BJ (cell line): ENCODE data around the gene CCDC192. TPM values are rescaled to one million over a fixed set of nuclear protein-coding genes. Genes with fewer than 3 reads are reported as not detected.

ENCODE experiments used
- CTCF ChIA-PET: fragments of 350-600 bp; formaldehyde crosslinking; extraction: SDS; loops from one replicate; lab custom pipeline; 2021; ENCODE audit warnings: antibody characterized with exemption, inconsistent platforms; lab: Yijun Ruan, JAX
- POLR2A ChIA-PET: fragments of 300-600 bp; sonication (Branson Sonifier 250); formaldehyde crosslinking; extraction: SDS; loops from one replicate; lab custom pipeline; 2021; ENCODE audit warnings: antibody characterized with exemption; lab: Charles Lee
- DNase-seq: peaks from one replicate; pipeline ENCODE4 v3.0.0-alpha.2; 2011; ENCODE audit warnings: low read depth
- H3K27me3 ChIP-seq: 2 replicates; pipeline ENCODE4 v1.6.0; 2011; ENCODE audit warnings: low read length; ENCODE audit not compliant: control insufficient read depth, insufficient read depth
- H3K36me3 ChIP-seq: 2 replicates; pipeline ENCODE4 v1.5.1; 2011; ENCODE audit warnings: low read length; ENCODE audit not compliant: control insufficient read depth, insufficient read depth
- H3K4me3 ChIP-seq: 2 replicates; pipeline ENCODE4 v1.5.1; 2011; ENCODE audit warnings: low read depth, mild to moderate bottlenecking, control low read depth, low read length
- polyA plus RNA-seq: library from polyadenylated mRNA; depleted of rRNA; stranded (reverse); fragments of >200 nt; gene quantifications from 2 replicates; pipeline ENCODE4 v1.2.3, GENCODE V29; 2011
- TF ChIP-seq, protein P1 (sequence below): IDR thresholded peaks from 2 replicates; pipeline ENCODE4 v1.5.1; 2011; ENCODE audit warnings: low read depth, mild to moderate bottlenecking, control low read depth, inconsistent platforms, low read length, moderate library complexity; ENCODE audit not compliant: insufficient read depth

CCDC192 gene
- polyA plus RNA-seq, 1 experiment: not detected

DNA sequence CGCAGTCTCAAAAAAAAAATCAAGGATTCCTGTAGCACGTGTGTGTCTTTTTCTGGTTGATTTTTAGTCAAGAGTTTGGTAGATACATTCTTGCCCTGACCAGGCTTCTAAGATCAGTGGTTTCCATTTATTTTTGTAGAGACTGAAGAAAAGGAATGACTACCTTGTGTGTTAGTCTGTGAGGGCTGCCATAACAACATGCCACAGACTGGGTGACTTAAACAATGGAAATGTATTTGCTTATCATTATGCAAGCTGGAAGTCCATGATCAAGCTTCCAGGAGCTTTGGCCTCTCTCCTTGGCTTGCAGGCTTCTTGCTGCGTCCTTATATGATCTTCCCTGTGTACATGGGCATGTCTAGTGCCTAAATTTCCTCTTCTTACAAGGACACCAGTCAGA lies 127.0 kb downstream of the CCDC192 start:
- TF ChIP-seq, protein P1, sequence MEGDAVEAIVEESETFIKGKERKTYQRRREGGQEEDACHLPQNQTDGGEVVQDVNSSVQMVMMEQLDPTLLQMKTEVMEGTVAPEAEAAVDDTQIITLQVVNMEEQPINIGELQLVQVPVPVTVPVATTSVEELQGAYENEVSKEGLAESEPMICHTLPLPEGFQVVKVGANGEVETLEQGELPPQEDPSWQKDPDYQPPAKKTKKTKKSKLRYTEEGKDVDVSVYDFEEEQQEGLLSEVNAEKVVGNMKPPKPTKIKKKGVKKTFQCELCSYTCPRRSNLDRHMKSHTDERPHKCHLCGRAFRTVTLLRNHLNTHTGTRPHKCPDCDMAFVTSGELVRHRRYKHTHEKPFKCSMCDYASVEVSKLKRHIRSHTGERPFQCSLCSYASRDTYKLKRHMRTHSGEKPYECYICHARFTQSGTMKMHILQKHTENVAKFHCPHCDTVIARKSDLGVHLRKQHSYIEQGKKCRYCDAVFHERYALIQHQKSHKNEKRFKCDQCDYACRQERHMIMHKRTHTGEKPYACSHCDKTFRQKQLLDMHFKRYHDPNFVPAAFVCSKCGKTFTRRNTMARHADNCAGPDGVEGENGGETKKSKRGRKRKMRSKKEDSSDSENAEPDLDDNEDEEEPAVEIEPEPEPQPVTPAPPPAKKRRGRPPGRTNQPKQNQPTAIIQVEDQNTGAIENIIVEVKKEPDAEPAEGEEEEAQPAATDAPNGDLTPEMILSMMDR: no peak
- ChIA-PET POLR2A (no interaction called here), CTCF (no interaction called here)
- Histone ChIP-seq H3K27me3 (no peaks in the 10 kb centered on the region), H3K36me3 (no peaks in the 10 kb centered on the region), H3K4me3 (no peak overlapping the region)
- DNase-seq: no peak

DNA sequence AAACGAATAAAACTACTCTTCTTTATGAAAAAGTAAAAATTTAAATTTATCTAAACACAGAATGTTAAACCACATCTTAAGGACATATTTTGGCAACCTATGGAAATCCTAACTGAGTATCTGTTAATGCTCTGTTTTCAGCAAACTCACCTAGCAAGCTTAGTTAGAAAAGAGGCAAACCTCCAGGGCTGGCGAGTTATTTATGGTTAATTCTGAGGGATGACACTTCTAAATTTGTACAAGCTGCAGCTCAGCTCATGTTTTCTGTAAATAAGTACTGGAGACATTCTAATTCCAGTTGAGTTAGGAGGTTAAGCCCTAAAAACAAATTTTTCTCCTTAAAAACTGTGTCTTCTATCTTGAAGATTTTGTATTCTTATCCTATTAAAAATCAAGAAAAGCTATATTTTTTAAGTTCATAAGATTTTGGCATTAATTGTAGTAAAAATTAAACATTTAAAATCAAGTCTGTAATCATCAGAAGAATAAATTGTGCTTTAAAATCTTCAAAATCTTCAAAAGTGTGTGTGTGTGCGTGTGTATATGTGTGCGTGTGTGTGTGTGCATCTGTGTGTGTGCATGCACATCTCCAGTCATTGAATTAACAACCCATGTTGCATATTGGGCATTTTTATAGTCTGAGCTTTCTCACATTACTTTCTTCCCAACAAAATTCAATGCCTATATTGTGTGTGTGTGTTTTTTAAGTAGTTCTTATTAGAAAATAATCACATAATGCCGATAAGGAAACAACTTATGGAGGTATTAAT lies 127.8 kb downstream of the CCDC192 start:
- ChIA-PET CTCF (no interaction called here), POLR2A (no interaction called here)
- no peak for DNase-seq
- no peaks in the 10 kb centered on the region for H3K36me3 ChIP-seq
- H3K4me3 ChIP-seq: no peak overlapping the region
- no peaks in the 10 kb centered on the region for H3K27me3 ChIP-seq
- TF ChIP-seq, protein P1: no peak

DNA sequence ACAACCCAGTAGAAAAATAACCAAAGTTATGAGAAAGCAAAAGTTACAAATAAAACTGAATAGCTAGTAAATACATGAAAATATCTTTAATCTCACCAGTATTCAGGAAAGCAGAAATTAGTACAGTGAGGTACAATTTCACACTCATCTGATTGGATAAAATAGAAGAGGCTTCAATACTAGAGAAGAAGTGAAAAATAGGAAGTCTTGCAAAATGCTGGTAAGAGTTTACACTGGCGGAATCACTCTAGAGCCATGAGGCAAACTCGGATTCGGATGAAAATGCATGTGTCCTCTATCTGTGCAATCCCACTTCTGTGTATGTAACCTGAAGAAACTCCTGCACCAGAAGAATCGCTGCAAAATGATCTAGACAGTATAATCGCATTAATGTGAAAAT lies 128.9 kb downstream of the CCDC192 start:
- TF ChIP-seq, protein P1: no peak
- ChIA-PET CTCF (no interaction called here), POLR2A (no interaction called here)
- DNase-seq: no peak
- Histone ChIP-seq H3K27me3 (no peaks in the 10 kb centered on the region), H3K4me3 (no peak overlapping the region), H3K36me3 (no peaks in the 10 kb centered on the region)

DNA sequence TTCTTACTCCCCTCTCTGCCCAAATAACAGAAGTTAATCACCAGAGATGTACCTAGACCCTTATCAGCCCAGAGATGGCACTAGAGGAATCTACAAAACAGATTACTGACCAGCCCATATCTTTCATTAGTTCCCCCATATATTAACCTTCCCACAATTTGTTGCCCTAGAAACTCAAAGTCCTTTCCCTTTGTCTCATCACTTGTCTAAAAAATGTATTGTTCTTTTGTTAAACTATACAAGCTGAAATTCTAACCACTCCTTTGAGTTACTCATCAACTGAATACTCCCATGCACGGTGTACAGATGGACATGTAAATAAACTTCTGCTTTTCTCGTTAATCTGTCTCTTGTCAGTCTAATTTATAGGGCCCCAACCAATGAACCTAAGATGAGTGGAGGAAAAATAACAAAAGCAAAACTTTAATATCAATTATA lies 130.9 kb downstream of the CCDC192 start:
- CTCF ChIA-PET: interaction anchor here (1.5 to 1.7 kb wide), 2 partner anchors 366 to 367 kb away, joined by 3 read pairs; no protein-coding TSS in a partner anchor
- POLR2A ChIA-PET: no interaction called here
- Histone ChIP-seq H3K36me3 (no peaks in the 10 kb centered on the region), H3K27me3 (no peaks in the 10 kb centered on the region), H3K4me3 (no peak overlapping the region)
- TF ChIP-seq, protein P1: no peak
- no peak for DNase-seq

DNA sequence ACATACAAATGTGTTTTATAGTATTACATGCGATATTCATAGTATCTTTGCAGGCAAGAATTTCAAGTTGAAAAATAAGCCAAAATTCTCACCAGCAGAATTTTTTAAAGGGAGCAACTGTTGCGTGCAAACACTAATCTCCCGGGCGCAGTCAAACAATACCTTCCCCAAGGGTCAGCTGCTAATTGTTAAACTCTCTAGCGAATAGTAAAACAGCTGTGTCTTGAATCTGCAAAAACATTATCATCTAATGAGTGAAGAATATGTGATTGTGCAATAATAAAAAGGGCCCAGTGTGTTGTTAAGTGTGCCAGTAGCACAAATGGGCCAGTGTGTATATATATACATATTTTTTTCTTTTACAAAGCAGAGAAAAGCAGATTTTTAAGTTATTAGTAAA lies 131.4 kb downstream of the CCDC192 start:
- DNase-seq: no peak
- Histone ChIP-seq H3K36me3 (no peaks in the 10 kb centered on the region), H3K27me3 (no peaks in the 10 kb centered on the region), H3K4me3 (no peak overlapping the region)
- TF ChIP-seq, protein P1: no peak
- POLR2A ChIA-PET: no interaction called here
- CTCF ChIA-PET: interaction anchor here (1.7 kb wide), 1 partner anchor 367 kb away, joined by 3 read pairs; no protein-coding TSS in a partner anchor
